ENCODE measurements around the gene FCER2. TPM values are rescaled to one million over a fixed set of nuclear protein-coding genes. Genes with fewer than 3 reads are reported as not detected.
"Not testable (repeated sequence)": the region's sequence is repeated elsewhere in the genome, so short reads cannot be mapped to it uniquely, and the experiment has no call there.

Gene FCER2
- 0.86 TPM for total RNA-seq

- no peak for DNase-seq (ENCODE audit: low spot score)
These were observed at the start of gene FCER2 for GRCh38 chr19:7701654-7702457. Gene FCER2, minus strand, starts transcription at chr19:7702131. Its CDS starts 2,371 bp downstream, at chr19:7699760.

- no peak for DNase-seq (ENCODE audit: low spot score)
These were observed 49.3 kb upstream of the FCER2 start for GRCh38 chr19:7751157-7751783.

GRCh38 chr19:7748756-7749155 lies 46.8 kb upstream of the FCER2 start:
- no peak for DNase-seq (ENCODE audit: low spot score)

- DNase-seq (ENCODE audit: low spot score), result no peak
These were observed 46.2 kb upstream of the FCER2 start for GRCh38 chr19:7748171-7748570.

GRCh38 chr19:7746903-7747884 lies 45.3 kb upstream of the FCER2 start, which contains the start of gene CD209:
Gene CD209, minus strand, starts transcription at chr19:7747534. Its CDS starts 23 bp downstream, at chr19:7747511.
- DNase-seq (ENCODE audit: low spot score), result no peak

GRCh38 chr19:7746306-7746705 lies 44.4 kb upstream of the FCER2 start:
- not testable (repeated sequence) for DNase-seq (ENCODE audit: low spot score)

GRCh38 chr19:7744871-7745650 lies 43.1 kb upstream of the FCER2 start:
- DNase-seq (ENCODE audit: low spot score), result no peak

- DNase-seq (ENCODE audit: low spot score), result no peak
These were observed 42.4 kb upstream of the FCER2 start for GRCh38 chr19:7744199-7744786.

- DNase-seq (ENCODE audit: low spot score), result no peak
These were observed 41.5 kb upstream of the FCER2 start for GRCh38 chr19:7743425-7743841.

- no peak for DNase-seq (ENCODE audit: low spot score)
These were observed 41.1 kb upstream of the FCER2 start for GRCh38 chr19:7742991-7743390.

GRCh38 chr19:7742575-7742974 lies 40.6 kb upstream of the FCER2 start:
- DNase-seq (ENCODE audit: low spot score), result no peak

GRCh38 chr19:7740682-7741054 lies 38.7 kb upstream of the FCER2 start:
- no peak for DNase-seq (ENCODE audit: low spot score)

- no peak for DNase-seq (ENCODE audit: low spot score)
These were observed 38.1 kb upstream of the FCER2 start for GRCh38 chr19:7739801-7740681.

GRCh38 chr19:7739211-7739755 lies 37.4 kb upstream of the FCER2 start:
- no peak for DNase-seq (ENCODE audit: low spot score)

- no peak for DNase-seq (ENCODE audit: low spot score)
These were observed 36.1 kb upstream of the FCER2 start for GRCh38 chr19:7738023-7738422.

- DNase-seq (ENCODE audit: low spot score), result no peak
These were observed 35.3 kb upstream of the FCER2 start for GRCh38 chr19:7737215-7737614.

GRCh38 chr19:7736148-7736547 lies 34.2 kb upstream of the FCER2 start:
- no peak for DNase-seq (ENCODE audit: low spot score)

GRCh38 chr19:7734220-7735203 lies 32.6 kb upstream of the FCER2 start:
- no peak for DNase-seq (ENCODE audit: low spot score)
